OCI-LY3 (cell line): Measurements from ENCODE around the gene USP47.

Experiments
- EZH2phosphoT487 ChIP-seq: fragments of 200-600 bp; shearing (Covaris generic); IDR thresholded peaks from 2 replicates; pipeline ENCODE4 v1.6.1; 2018; ENCODE audit warnings: antibody characterized with exemption, mixed run types, low read depth
- TF ChIP-seq, protein P1 (sequence below): fragments of 200-600, 300-600 bp; sonication (generic); IDR thresholded peaks from 2 replicates; pipeline ENCODE4 v1.5.1; 2014; ENCODE audit warnings: antibody characterized with exemption, low read length, low read depth

DNA sequence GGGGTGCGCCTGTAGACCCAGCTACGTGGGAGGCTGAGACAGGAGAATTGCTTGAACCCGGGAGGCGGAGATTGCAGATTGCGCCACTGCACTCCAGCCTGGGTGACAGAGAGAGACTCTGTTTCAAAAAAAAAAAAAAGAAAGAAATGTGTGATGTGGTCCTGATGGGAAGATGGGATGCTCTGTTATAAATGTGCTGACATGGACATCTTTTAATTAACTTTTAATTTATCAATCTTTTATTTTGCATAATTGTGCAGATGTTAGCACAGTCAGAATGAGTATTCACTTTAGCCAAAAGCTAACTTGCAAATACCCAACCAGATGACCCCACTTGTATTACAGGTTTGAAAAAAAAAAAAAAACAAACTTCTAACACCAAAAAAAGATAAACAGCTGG, 23.8 kb upstream of the USP47 start:
- TF ChIP-seq, protein P1, sequence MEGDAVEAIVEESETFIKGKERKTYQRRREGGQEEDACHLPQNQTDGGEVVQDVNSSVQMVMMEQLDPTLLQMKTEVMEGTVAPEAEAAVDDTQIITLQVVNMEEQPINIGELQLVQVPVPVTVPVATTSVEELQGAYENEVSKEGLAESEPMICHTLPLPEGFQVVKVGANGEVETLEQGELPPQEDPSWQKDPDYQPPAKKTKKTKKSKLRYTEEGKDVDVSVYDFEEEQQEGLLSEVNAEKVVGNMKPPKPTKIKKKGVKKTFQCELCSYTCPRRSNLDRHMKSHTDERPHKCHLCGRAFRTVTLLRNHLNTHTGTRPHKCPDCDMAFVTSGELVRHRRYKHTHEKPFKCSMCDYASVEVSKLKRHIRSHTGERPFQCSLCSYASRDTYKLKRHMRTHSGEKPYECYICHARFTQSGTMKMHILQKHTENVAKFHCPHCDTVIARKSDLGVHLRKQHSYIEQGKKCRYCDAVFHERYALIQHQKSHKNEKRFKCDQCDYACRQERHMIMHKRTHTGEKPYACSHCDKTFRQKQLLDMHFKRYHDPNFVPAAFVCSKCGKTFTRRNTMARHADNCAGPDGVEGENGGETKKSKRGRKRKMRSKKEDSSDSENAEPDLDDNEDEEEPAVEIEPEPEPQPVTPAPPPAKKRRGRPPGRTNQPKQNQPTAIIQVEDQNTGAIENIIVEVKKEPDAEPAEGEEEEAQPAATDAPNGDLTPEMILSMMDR: no peak
- no peak for TF ChIP-seq EZH2phosphoT487
